ENCODE measurements around the gene SORBS1.

Gene SORBS1

GRCh38 chr10:95566136-95566535, 5.0 kb upstream of the SORBS1 start:
- DNase-seq (ENCODE audit: extremely low read depth in 1 of 2, low read depth in 1 of 2) = no peak

GRCh38 chr10:95565336-95565735, 4.2 kb upstream of the SORBS1 start:
- DNase-seq (ENCODE audit: extremely low read depth in 1 of 2, low read depth in 1 of 2) = no peak

GRCh38 chr10:95564291-95564690, 3.1 kb upstream of the SORBS1 start:
- DNase-seq (ENCODE audit: extremely low read depth in 1 of 2, low read depth in 1 of 2) = no peak

GRCh38 chr10:95562341-95562965, 1.3 kb upstream of the SORBS1 start:
- DNase-seq (ENCODE audit: extremely low read depth in 1 of 2, low read depth in 1 of 2) = no peak

- no peak for DNase-seq (ENCODE audit: extremely low read depth in 1 of 2, low read depth in 1 of 2)
These were observed 650 bp upstream of the SORBS1 start for GRCh38 chr10:95561864-95562177.

- no peak for DNase-seq (ENCODE audit: extremely low read depth in 1 of 2, low read depth in 1 of 2)
These were observed 644 bp downstream of the SORBS1 start for GRCh38 chr10:95560278-95561176.

GRCh38 chr10:95559896-95560277, 1.3 kb downstream of the SORBS1 start:
- DNase-seq (ENCODE audit: extremely low read depth in 1 of 2, low read depth in 1 of 2) = no peak

GRCh38 chr10:95559471-95559870, 1.7 kb downstream of the SORBS1 start:
- no peak for DNase-seq (ENCODE audit: extremely low read depth in 1 of 2, low read depth in 1 of 2)

GRCh38 chr10:95558593-95559320, 2.4 kb downstream of the SORBS1 start:
- DNase-seq (ENCODE audit: extremely low read depth in 1 of 2, low read depth in 1 of 2) = no peak

- no peak for DNase-seq (ENCODE audit: extremely low read depth in 1 of 2, low read depth in 1 of 2)
These were observed 4.0 kb downstream of the SORBS1 start for GRCh38 chr10:95556994-95557767.

GRCh38 chr10:95553674-95554073, 7.5 kb downstream of the SORBS1 start:
- no peak for DNase-seq (ENCODE audit: extremely low read depth in 1 of 2, low read depth in 1 of 2)

- DNase-seq (ENCODE audit: extremely low read depth in 1 of 2, low read depth in 1 of 2) = no peak
These were observed 8.4 kb downstream of the SORBS1 start for GRCh38 chr10:95552679-95553342.

- DNase-seq (ENCODE audit: extremely low read depth in 1 of 2, low read depth in 1 of 2) = no peak
These were observed 11.0 kb downstream of the SORBS1 start for GRCh38 chr10:95550073-95550672.

GRCh38 chr10:95547791-95548435, 13.3 kb downstream of the SORBS1 start:
- no peak for DNase-seq (ENCODE audit: extremely low read depth in 1 of 2, low read depth in 1 of 2)

GRCh38 chr10:95547197-95547596, 14.0 kb downstream of the SORBS1 start:
- no peak for DNase-seq (ENCODE audit: extremely low read depth in 1 of 2, low read depth in 1 of 2)

GRCh38 chr10:95545981-95546380, 15.2 kb downstream of the SORBS1 start:
- no peak for DNase-seq (ENCODE audit: extremely low read depth in 1 of 2, low read depth in 1 of 2)

GRCh38 chr10:95544783-95545500, 16.2 kb downstream of the SORBS1 start:
- DNase-seq (ENCODE audit: extremely low read depth in 1 of 2, low read depth in 1 of 2) = no peak

GRCh38 chr10:95543459-95543858, 17.7 kb downstream of the SORBS1 start:
- no peak for DNase-seq (ENCODE audit: extremely low read depth in 1 of 2, low read depth in 1 of 2)

- DNase-seq (ENCODE audit: extremely low read depth in 1 of 2, low read depth in 1 of 2) = no peak
These were observed 18.4 kb downstream of the SORBS1 start for GRCh38 chr10:95542761-95543160.
